ENCODE measurements around the gene SPINK2. TPM values are rescaled to one million over a fixed set of nuclear protein-coding genes. Genes with fewer than 3 reads are reported as not detected.
A peak's percentile ranks its signal among the peaks of the same experiment; 100 is the strongest.

The SPINK2 gene
- total RNA-seq, 1 experiment from 2014 or later = not detected

GRCh38 chr4:56799824-56800756, 21.4 kb downstream of the SPINK2 start:
- peak; percentile 73 for DNase-seq (ENCODE audit: low spot score)

GRCh38 chr4:56799161-56799759, 22.2 kb downstream of the SPINK2 start:
- DNase-seq (ENCODE audit: low spot score) = no peak

GRCh38 chr4:56796211-56796610, 25.3 kb downstream of the SPINK2 start:
- DNase-seq (ENCODE audit: low spot score) = no peak

- no peak for DNase-seq (ENCODE audit: low spot score)
Measured at GRCh38 chr4:56791316-56791715, 30.2 kb downstream of the SPINK2 start.

GRCh38 chr4:56790691-56791091, 30.8 kb downstream of the SPINK2 start:
- DNase-seq (ENCODE audit: low spot score) = no peak

GRCh38 chr4:56788081-56788480, 33.4 kb downstream of the SPINK2 start:
- DNase-seq (ENCODE audit: low spot score) = no peak

- no peak for DNase-seq (ENCODE audit: low spot score)
Measured at GRCh38 chr4:56787380-56787779, 34.1 kb downstream of the SPINK2 start.

- DNase-seq (ENCODE audit: low spot score) = peak; percentile 58
Measured at GRCh38 chr4:56786955-56787354, 34.5 kb downstream of the SPINK2 start.

- no peak for DNase-seq (ENCODE audit: low spot score)
Measured at GRCh38 chr4:56783986-56784385, 37.5 kb downstream of the SPINK2 start.

GRCh38 chr4:56782019-56782418, 39.5 kb downstream of the SPINK2 start:
- DNase-seq (ENCODE audit: low spot score) = no peak

- no peak for DNase-seq (ENCODE audit: low spot score)
Measured at GRCh38 chr4:56773346-56773745, 48.2 kb downstream of the SPINK2 start.

- no peak for DNase-seq (ENCODE audit: low spot score)
Measured at GRCh38 chr4:56772134-56772533, 49.4 kb downstream of the SPINK2 start.

- no peak for DNase-seq (ENCODE audit: low spot score)
Measured at GRCh38 chr4:56768763-56769162, 52.7 kb downstream of the SPINK2 start.

- DNase-seq (ENCODE audit: low spot score) = no peak
Measured at GRCh38 chr4:56768316-56768715, 53.2 kb downstream of the SPINK2 start.

GRCh38 chr4:56767567-56767966, 53.9 kb downstream of the SPINK2 start:
- DNase-seq (ENCODE audit: low spot score) = no peak

GRCh38 chr4:56764775-56765174, 56.7 kb downstream of the SPINK2 start:
- peak; percentile 61 for DNase-seq (ENCODE audit: low spot score)

GRCh38 chr4:56764223-56764622, 57.3 kb downstream of the SPINK2 start:
- no peak for DNase-seq (ENCODE audit: low spot score)

GRCh38 chr4:56762484-56763250, 58.8 kb downstream of the SPINK2 start:
- no peak for DNase-seq (ENCODE audit: low spot score)

- DNase-seq (ENCODE audit: low spot score) = no peak
Measured at GRCh38 chr4:56760183-56760582, 61.3 kb downstream of the SPINK2 start.
